Sigmoid colon (tissue), 7 donors: ENCODE data around the gene LRFN3. TPM values are rescaled to one million over a fixed set of nuclear protein-coding genes. Genes with fewer than 3 reads are reported as not detected.

Source experiments
- DNase-seq: peaks from one replicate; pipeline ENCODE4 v3.0.0-alpha.2; 2019
- H3K27ac ChIP-seq, 4 donors: fragments of 200-600 bp; sonication (generic); one replicate each; pipeline ENCODE4 v1.5.1; 2016 to 2019; ENCODE audit warnings: mild to moderate bottlenecking in 1 of 4
- H3K27me3 ChIP-seq, 3 donors: fragments of 200-600 bp; sonication (generic); one replicate each; pipeline ENCODE4 v1.5.1; 2019; ENCODE audit warnings: mild to moderate bottlenecking in 1 of 3
- H3K36me3 ChIP-seq, 4 donors: fragments of 200-600 bp; sonication (generic); one replicate each; pipeline ENCODE4 v1.5.1; 2016 to 2019
- H3K4me1 ChIP-seq, 4 donors: fragments of 200-600 bp; sonication (generic); one replicate each; pipeline ENCODE4 v1.5.1; 2017 to 2019
- H3K4me3 ChIP-seq, 4 donors: fragments of 200-600 bp; sonication (generic); one replicate each; pipeline ENCODE4 v1.5.1; 2017 to 2019; ENCODE audit warnings: mild to moderate bottlenecking in 2 of 4, moderate library complexity in 1 of 4
- H3K9me3 ChIP-seq, 4 donors: fragments of 200-600 bp in 3 of 4; sonication (generic) in 3 of 4; one replicate each; pipeline versions ENCODE4 v1.5.1 to v1.6.1; 2013 to 2019
- EP300 ChIP-seq, 4 donors: sonication (generic); formaldehyde crosslinking; IDR thresholded peaks; one replicate each; pipeline ENCODE4 v1.6.1; 2017; ENCODE audit warnings: antibody characterized with exemption in 4 of 4
- POLR2A ChIP-seq, 2 donors: fragments of 450-650 bp; IDR thresholded peaks; one replicate each; pipeline ENCODE4 v1.6.1; 2016; ENCODE audit warnings: antibody characterized with exemption in 2 of 2, mild to moderate bottlenecking in 2 of 2, moderate library complexity in 2 of 2
- POLR2AphosphoS5 ChIP-seq, 4 donors: sonication (generic); formaldehyde crosslinking; IDR thresholded peaks; one replicate each; pipeline ENCODE4 v1.6.1; 2017; ENCODE audit warnings: antibody characterized with exemption in 4 of 4
- whole genome bisulfite sequencing, 2 donors: extraction: QIAGEN DNeasy Blood & Tissue Kit; methylation state at CpG; one replicate each; pipeline ENCODE4 v1.1.7; 2013; 5-methylcytosine and 5-hydroxymethylcytosine counted together
- intact Hi-C: fragments of 100-400 bp; cut with DNase I; formaldehyde crosslinking; loops from one replicate; pipeline ENCODE4 v1.15.1; 2023
- polyA plus RNA-seq, 3 donors: library from polyadenylated mRNA; stranded (reverse); fragments of 200-250 nt; gene quantifications; one replicate each; pipeline ENCODE4 v1.2.3, GENCODE V29; 2013
- small RNA-seq, 3 donors: library from RNA; depleted of rRNA; stranded (forward); fragments of <200 nt; gene quantifications; one replicate each; pipeline ENCODE3, GENCODE V24; 2016
- total RNA-seq, 4 donors: library from RNA; depleted of rRNA; stranded (reverse); fragments of >200 nt; gene quantifications; one replicate each; pipeline ENCODE4 v1.1.0, GENCODE V29; 2016
- TF ChIP-seq, protein P1 (sequence below), 4 experiments: fragments of 450-650 bp in 3 of 4; fragments of 200-600 bp in 1 of 4; IDR thresholded peaks; one replicate each; pipeline ENCODE4 v1.5.1; 2016 to 2019; ENCODE audit warnings: antibody characterized with exemption in 4 of 4, mild to moderate bottlenecking in 3 of 4, moderate library complexity in 2 of 4
- donor health status: healthy with polysubstance abuse.
- donor health status: Bipolar disorder and iron deficiency.
- donor health status: healthy.

LRFN3 gene
- total and polyA plus RNA-seq, 7 donors: 4.6 to 9.7 (median 6.4) TPM

DNA sequence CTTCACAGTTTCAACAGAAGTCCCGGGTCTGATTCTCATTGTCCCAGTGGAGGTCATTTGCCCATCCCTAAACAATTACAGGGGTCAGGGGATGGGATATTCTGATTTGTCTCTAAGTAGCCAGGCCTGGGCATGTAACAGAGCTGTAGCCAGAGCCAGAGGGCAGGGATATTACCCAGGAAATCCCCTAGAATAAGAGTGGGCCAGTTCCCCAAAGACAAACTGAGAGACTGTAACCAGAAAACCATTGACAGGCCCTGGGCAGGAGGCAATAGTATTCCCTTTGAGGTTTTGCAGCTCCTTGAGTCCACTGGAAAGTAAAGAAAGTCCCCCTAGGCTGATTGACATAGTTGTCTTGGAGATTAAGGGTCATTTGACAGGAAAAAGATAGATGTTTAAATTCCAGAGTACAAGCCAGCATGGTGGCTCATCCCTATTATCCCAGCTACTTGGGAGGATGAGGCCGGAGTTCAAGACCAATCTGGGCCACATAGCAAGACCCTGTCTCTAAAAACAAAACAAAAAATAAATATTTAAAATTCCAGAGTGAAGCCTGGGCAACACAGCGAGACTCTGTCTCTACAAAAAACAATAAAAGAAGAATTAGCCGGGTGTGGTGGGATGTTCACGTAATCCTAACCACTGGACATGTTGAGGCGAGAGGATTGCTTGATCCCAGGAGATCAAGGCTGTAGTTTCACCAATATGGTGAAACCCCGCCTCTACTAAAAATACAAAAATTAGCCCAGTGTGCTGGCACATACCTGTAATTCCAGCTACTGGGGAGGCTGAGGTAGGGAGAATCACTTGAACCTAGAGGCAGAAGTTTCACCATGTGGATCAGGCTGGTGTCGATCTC, 57.0 kb downstream of the LRFN3 start:
- WGBS, 2 donors: 86 to 92% methylated on average over 8 of the region's 8 CpGs
- Histone ChIP-seq H3K36me3 (peaks cover 0 to 8% (median 0%) of the 10 kb centered on the region in 4 donors), H3K27me3 (peaks cover 0 to 16% (median 0%) of the 10 kb centered on the region in 3 donors), H3K4me3 (no peak overlapping the region), H3K9me3 (no peaks in the 10 kb centered on the region), H3K4me1 (peaks cover 0 to 30% (median 27%) of the 10 kb centered on the region in 4 donors), H3K27ac (no peak overlapping the region)
- DNase-seq: no peak
- intact Hi-C loops: no loop called here
- TF ChIP-seq EP300 (IDR thresholded peaks at IDR 0.05) (no peak), POLR2AphosphoS5 (IDR thresholded peaks at IDR 0.05) (no peak), POLR2A (IDR thresholded peaks at IDR 0.05) (no peak)
- TF ChIP-seq, protein P1, sequence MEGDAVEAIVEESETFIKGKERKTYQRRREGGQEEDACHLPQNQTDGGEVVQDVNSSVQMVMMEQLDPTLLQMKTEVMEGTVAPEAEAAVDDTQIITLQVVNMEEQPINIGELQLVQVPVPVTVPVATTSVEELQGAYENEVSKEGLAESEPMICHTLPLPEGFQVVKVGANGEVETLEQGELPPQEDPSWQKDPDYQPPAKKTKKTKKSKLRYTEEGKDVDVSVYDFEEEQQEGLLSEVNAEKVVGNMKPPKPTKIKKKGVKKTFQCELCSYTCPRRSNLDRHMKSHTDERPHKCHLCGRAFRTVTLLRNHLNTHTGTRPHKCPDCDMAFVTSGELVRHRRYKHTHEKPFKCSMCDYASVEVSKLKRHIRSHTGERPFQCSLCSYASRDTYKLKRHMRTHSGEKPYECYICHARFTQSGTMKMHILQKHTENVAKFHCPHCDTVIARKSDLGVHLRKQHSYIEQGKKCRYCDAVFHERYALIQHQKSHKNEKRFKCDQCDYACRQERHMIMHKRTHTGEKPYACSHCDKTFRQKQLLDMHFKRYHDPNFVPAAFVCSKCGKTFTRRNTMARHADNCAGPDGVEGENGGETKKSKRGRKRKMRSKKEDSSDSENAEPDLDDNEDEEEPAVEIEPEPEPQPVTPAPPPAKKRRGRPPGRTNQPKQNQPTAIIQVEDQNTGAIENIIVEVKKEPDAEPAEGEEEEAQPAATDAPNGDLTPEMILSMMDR (IDR thresholded peaks at IDR 0.05): no peak

DNA sequence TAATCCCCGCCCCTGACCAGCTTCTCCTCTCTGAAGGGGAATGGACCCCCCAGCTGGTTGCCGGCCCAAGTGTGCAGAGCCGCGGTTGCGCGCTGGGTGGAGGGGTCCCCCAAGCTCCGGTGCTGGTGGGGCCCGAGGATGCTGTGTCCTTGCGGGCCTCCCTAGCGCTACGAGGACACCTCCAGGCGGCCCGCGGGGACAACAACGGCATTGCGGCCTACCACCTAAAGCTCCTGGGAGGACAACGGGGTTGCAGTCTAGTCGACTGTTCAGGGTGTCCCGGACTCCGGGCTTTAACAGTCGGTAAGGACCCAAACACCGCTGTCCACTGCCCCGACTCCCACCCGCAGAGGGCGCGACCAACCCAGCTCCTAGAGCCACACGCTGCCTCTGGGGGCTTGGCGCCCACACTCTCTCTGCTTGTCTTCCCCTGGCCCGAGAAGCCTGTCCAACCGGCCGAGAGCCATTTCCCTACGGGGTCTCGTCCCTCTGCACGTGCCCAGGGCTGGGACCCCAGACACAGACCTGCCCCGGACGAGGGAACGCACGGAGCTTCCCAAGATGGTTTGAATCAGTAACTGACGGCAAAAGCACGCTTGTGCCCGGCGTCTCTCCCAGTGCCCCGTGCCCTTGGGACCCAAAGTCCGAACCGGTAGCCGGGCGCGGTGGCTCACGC, 57.9 kb downstream of the LRFN3 start:
- WGBS, 2 donors: 45 to 46% methylated on average over 49 of the region's 49 CpGs

More for the DNA sequence above, 57.9 kb downstream of the LRFN3 start:
- H3K27ac ChIP-seq: peak overlapping the region; percentile 88 to 94 (median 91)
- intact Hi-C loops: loop anchor here (2.0 kb wide), 2 partner anchors 21 to 121 kb away; partner anchors contain the start of genes ALKBH6, POLR2I and TBCB
- H3K36me3 ChIP-seq: peaks cover 0 to 12% (median 0%) of the 10 kb centered on the region in 4 donors
- H3K4me3 ChIP-seq: peak overlapping the region; percentile 71 to 98 (median 89)
- peaks cover 0 to 7% (median 0%) of the 10 kb centered on the region in 3 donors for H3K27me3 ChIP-seq
- no peak for TF ChIP-seq POLR2AphosphoS5 (IDR thresholded peaks at IDR 0.05)
- TF ChIP-seq, protein P1 (IDR thresholded peaks at IDR 0.05): peak in 2 of 4 experiments; percentile 12 to 13
- no peaks in the 10 kb centered on the region for H3K9me3 ChIP-seq
- DNase-seq: peak; percentile 74
- H3K4me1 ChIP-seq: peaks cover 0 to 36% (median 32%) of the 10 kb centered on the region in 4 donors

Small RNA genes within 50 kb of the gene (small RNA-seq; reads per million reads assigned to genes)
- gene AF038458.1: 0 reads per million in 3 donors

Other genes with a start within 250 kb of the LRFN3 start
- not detected for gene ZBTB32, start 231.8 kb upstream of the LRFN3 start, total RNA-seq
- 1 to 10 TPM in 1 of 3 donors, not detected in 2; 3.1 TPM for gene ZBTB32, start 231.8 kb upstream of the LRFN3 start, polyA plus RNA-seq
- gene KMT2B, start 218.4 kb upstream of the LRFN3 start, total RNA-seq: 10 to 100 TPM in 3 of 4 donors, 1 to 10 TPM in 1; 6.4 to 27.3 (median 15.3) TPM
- gene KMT2B, start 218.4 kb upstream of the LRFN3 start, polyA plus RNA-seq: 10 to 100 TPM in 2 of 3 donors, 1 to 10 TPM in 1; 7.4 to 32.2 (median 12.0) TPM
- gene IGFLR1, start 193.9 kb upstream of the LRFN3 start, total RNA-seq: 10 to 100 TPM in 2 of 4 donors, 1 to 10 TPM in 2; 2.5 to 12.2 (median 8.6) TPM
- gene IGFLR1, start 193.9 kb upstream of the LRFN3 start, polyA plus RNA-seq: 10 to 100 TPM in 1 of 3 donors, 1 to 10 TPM in 2; 3.7 to 25.0 (median 9.0) TPM
- 10 to 100 TPM; 16.3 to 53.5 (median 27.9) TPM for gene U2AF1L4, start 191.0 kb upstream of the LRFN3 start, total RNA-seq
- gene U2AF1L4, start 191.0 kb upstream of the LRFN3 start, polyA plus RNA-seq: 10 to 100 TPM; 12.7 to 23.4 (median 16.0) TPM
- gene PSENEN, start 190.7 kb upstream of the LRFN3 start, total RNA-seq: 10 to 100 TPM; 27.8 to 44.9 (median 36.6) TPM
- gene PSENEN, start 190.7 kb upstream of the LRFN3 start, polyA plus RNA-seq: 10 to 100 TPM; 48.0 to 72.3 (median 59.4) TPM
- gene LIN37, start 187.8 kb upstream of the LRFN3 start, total RNA-seq: 10 to 100 TPM; 12.5 to 19.1 (median 15.9) TPM
- gene LIN37, start 187.8 kb upstream of the LRFN3 start, polyA plus RNA-seq: 10 to 100 TPM in 2 of 3 donors, 1 to 10 TPM in 1; 8.4 to 13.6 (median 11.3) TPM
- 100 to 1,000 TPM in 3 of 4 donors, 10 to 100 TPM in 1; 59.4 to 275 (median 154) TPM for gene HSPB6, start 179.3 kb upstream of the LRFN3 start, total RNA-seq
- 10 to 100 TPM in 2 of 3 donors, 1 to 10 TPM in 1; 4.4 to 36.6 (median 35.9) TPM for gene HSPB6, start 179.3 kb upstream of the LRFN3 start, polyA plus RNA-seq
- gene PROSER3, start 178.2 kb upstream of the LRFN3 start, total RNA-seq: 1 to 10 TPM; 2.9 to 6.1 (median 5.2) TPM
- gene PROSER3, start 178.2 kb upstream of the LRFN3 start, polyA plus RNA-seq: 10 to 100 TPM in 1 of 3 donors, 1 to 10 TPM in 2; 2.4 to 16.5 (median 3.5) TPM
- 10 to 100 TPM in 2 of 4 donors, 1 to 10 TPM in 2; 4.4 to 11.9 (median 8.5) TPM for gene ARHGAP33, start 160.8 kb upstream of the LRFN3 start, total RNA-seq
- gene ARHGAP33, start 160.8 kb upstream of the LRFN3 start, polyA plus RNA-seq: 10 to 100 TPM in 1 of 3 donors, 1 to 10 TPM in 1, under 1 TPM in 1; 0.60 to 10.6 (median 1.2) TPM
- not detected for gene PRODH2, start 123.5 kb upstream of the LRFN3 start, total RNA-seq
- gene PRODH2, start 123.5 kb upstream of the LRFN3 start, polyA plus RNA-seq: not detected
- not detected for gene NPHS1, start 83.9 kb upstream of the LRFN3 start, total RNA-seq
- gene NPHS1, start 83.9 kb upstream of the LRFN3 start, polyA plus RNA-seq: under 1 TPM in 2 of 3 donors, not detected in 1; under 0.01 to 0.35 TPM
- gene KIRREL2, start 79.5 kb upstream of the LRFN3 start, total RNA-seq: under 1 TPM in 1 of 4 donors, not detected in 3; 0.16 TPM
- under 1 TPM in 2 of 3 donors, not detected in 1; under 0.01 to 0.34 TPM for gene KIRREL2, start 79.5 kb upstream of the LRFN3 start, polyA plus RNA-seq
- 10 to 100 TPM in 1 of 4 donors, 1 to 10 TPM in 3; 3.6 to 11.3 (median 7.0) TPM for gene APLP1, start 67.8 kb upstream of the LRFN3 start, total RNA-seq
- gene APLP1, start 67.8 kb upstream of the LRFN3 start, polyA plus RNA-seq: 1 to 10 TPM in 1 of 3 donors, not detected in 2; 4.4 TPM
- 1 to 10 TPM; 2.5 to 7.8 (median 6.6) TPM for gene NFKBID, start 35.8 kb upstream of the LRFN3 start, total RNA-seq
- gene NFKBID, start 35.8 kb upstream of the LRFN3 start, polyA plus RNA-seq: 1 to 10 TPM; 1.2 to 9.6 (median 4.4) TPM
- gene HCST, start 33.8 kb upstream of the LRFN3 start, total RNA-seq: 1 to 10 TPM in 3 of 4 donors, not detected in 1; 3.5 to 5.8 (median 3.9) TPM
- 10 to 100 TPM in 2 of 3 donors, 1 to 10 TPM in 1; 2.4 to 36.1 (median 13.9) TPM for gene HCST, start 33.8 kb upstream of the LRFN3 start, polyA plus RNA-seq
- 100 to 1,000 TPM in 3 of 4 donors, 10 to 100 TPM in 1; 71.5 to 172 (median 126) TPM for gene TYROBP, start 28.1 kb upstream of the LRFN3 start, total RNA-seq
- gene TYROBP, start 28.1 kb upstream of the LRFN3 start, polyA plus RNA-seq: 100 to 1,000 TPM in 2 of 3 donors, 10 to 100 TPM in 1; 95.8 to 211 (median 125) TPM
- gene SDHAF1, start 58.8 kb downstream of the LRFN3 start, total RNA-seq: 100 to 1,000 TPM in 1 of 4 donors, 10 to 100 TPM in 3; 56.2 to 135 (median 68.9) TPM
- 10 to 100 TPM; 19.2 to 28.2 (median 24.0) TPM for gene SDHAF1, start 58.8 kb downstream of the LRFN3 start, polyA plus RNA-seq
- under 1 TPM; 0.28 to 0.82 (median 0.76) TPM for gene SYNE4, start 72.4 kb downstream of the LRFN3 start, total RNA-seq
- 1 to 10 TPM; 3.9 to 7.8 (median 6.0) TPM for gene SYNE4, start 72.4 kb downstream of the LRFN3 start, polyA plus RNA-seq
- 10 to 100 TPM; 19.9 to 31.7 (median 26.6) TPM for gene ALKBH6, start 77.8 kb downstream of the LRFN3 start, total RNA-seq
- 10 to 100 TPM; 12.0 to 24.4 (median 12.5) TPM for gene ALKBH6, start 77.8 kb downstream of the LRFN3 start, polyA plus RNA-seq
- gene CLIP3, start 96.5 kb downstream of the LRFN3 start, total RNA-seq: 10 to 100 TPM; 22.5 to 53.7 (median 28.3) TPM
- gene CLIP3, start 96.5 kb downstream of the LRFN3 start, polyA plus RNA-seq: 1 to 10 TPM; 1.2 to 9.7 (median 6.0) TPM
- 10 to 100 TPM; 12.6 to 23.9 (median 18.9) TPM for gene THAP8, start 117.9 kb downstream of the LRFN3 start, total RNA-seq
- 1 to 10 TPM; 5.8 to 9.0 (median 6.5) TPM for gene THAP8, start 117.9 kb downstream of the LRFN3 start, polyA plus RNA-seq
- 1 to 10 TPM in 1 of 4 donors, under 1 TPM in 3; 0.16 to 1.1 (median 0.32) TPM for gene WDR62, start 118.5 kb downstream of the LRFN3 start, total RNA-seq
- 1 to 10 TPM in 1 of 3 donors, under 1 TPM in 2; under 0.01 to 6.8 (median 0.69) TPM for gene WDR62, start 118.5 kb downstream of the LRFN3 start, polyA plus RNA-seq
- not detected for gene OVOL3, start 174.8 kb downstream of the LRFN3 start, total RNA-seq
- gene OVOL3, start 174.8 kb downstream of the LRFN3 start, polyA plus RNA-seq: not detected
- gene POLR2I, start 178.5 kb downstream of the LRFN3 start, total RNA-seq: 100 to 1,000 TPM in 1 of 4 donors, 10 to 100 TPM in 3; 39.9 to 118 (median 83.5) TPM
- gene POLR2I, start 178.5 kb downstream of the LRFN3 start, polyA plus RNA-seq: 10 to 100 TPM; 46.7 to 96.1 (median 52.0) TPM
- gene TBCB, start 179.1 kb downstream of the LRFN3 start, total RNA-seq: 100 to 1,000 TPM; 109 to 162 (median 153) TPM
- 100 to 1,000 TPM; 117 to 133 (median 125) TPM for gene TBCB, start 179.1 kb downstream of the LRFN3 start, polyA plus RNA-seq
- 100 to 1,000 TPM; 101 to 116 (median 104) TPM for gene CAPNS1, start 203.7 kb downstream of the LRFN3 start, total RNA-seq
- 100 to 1,000 TPM; 656 to 938 (median 931) TPM for gene CAPNS1, start 203.7 kb downstream of the LRFN3 start, polyA plus RNA-seq
- gene COX7A1, start 216.1 kb downstream of the LRFN3 start, total RNA-seq: 10 to 100 TPM; 43.0 to 88.5 (median 72.4) TPM
- gene COX7A1, start 216.1 kb downstream of the LRFN3 start, polyA plus RNA-seq: 10 to 100 TPM; 11.3 to 27.0 (median 11.4) TPM